Testis (tissue), 2 donors: ENCODE results near the gene LETM1.

ENCODE experiments used
- CTCF ChIP-seq, 3 experiments: fragments of 450-650 bp in 2 of 3; fragments of 200-600 bp in 1 of 3; sonication (generic) in 1 of 3; IDR thresholded peaks; one replicate each; pipeline ENCODE4 v1.5.1; 2016 to 2019; ENCODE audit warnings: antibody characterized with exemption in 3 of 3, mild to moderate bottlenecking in 2 of 3, moderate library complexity in 1 of 3
- POLR2A ChIP-seq: fragments of 450-650 bp; IDR thresholded peaks from one replicate; pipeline ENCODE4 v1.6.1; 2017; ENCODE audit warnings: antibody characterized with exemption, mild to moderate bottlenecking, moderate library complexity

DNA sequence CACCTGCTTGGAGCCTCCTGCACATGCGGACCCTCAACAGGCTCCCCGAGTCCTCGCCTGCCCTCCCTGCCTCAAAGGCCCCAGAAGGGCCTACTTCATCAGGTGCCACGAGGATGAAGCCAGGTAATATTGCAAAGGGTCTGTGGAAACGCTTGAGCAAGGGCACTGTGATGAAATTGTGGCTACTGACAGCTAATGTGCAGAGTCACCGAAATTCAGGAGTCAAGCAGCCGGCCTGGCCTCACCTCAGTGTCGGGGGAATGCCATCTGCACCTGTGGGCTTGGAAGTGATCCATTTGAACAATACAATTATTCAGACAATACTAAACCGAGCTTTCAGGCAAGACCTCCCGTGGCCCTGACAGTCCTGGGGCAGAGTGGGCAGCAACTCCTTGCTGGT lies 66.0 kb downstream of the LETM1 start:
- TF ChIP-seq POLR2A (no peak), CTCF (IDR thresholded peaks at IDR 0.05) (no peak)
